Neuronal stem cell (in vitro differentiated cells): ENCODE data around the gene TRIP10.

ENCODE experiments used
- DNase-seq: peaks from one replicate; pipeline ENCODE4 v3.0.0-alpha.2; 2013; ENCODE audit warnings: low spot score
- H2AFZ ChIP-seq: one replicate; pipeline ENCODE4 v1.6.1; 2013; ENCODE audit warnings: mild to moderate bottlenecking, low read length, inconsistent platforms
- H2AK5ac ChIP-seq: 2 replicates; pipeline ENCODE4 v1.6.1; 2013; ENCODE audit warnings: low read depth, mild to moderate bottlenecking, inconsistent platforms, low read length, moderate library complexity, mixed read lengths
- H2BK120ac ChIP-seq: 2 replicates; pipeline ENCODE4 v1.6.1; 2013; ENCODE audit warnings: low read depth, mild to moderate bottlenecking, inconsistent platforms, low read length, moderate library complexity, mixed read lengths
- H2BK12ac ChIP-seq: one replicate; pipeline ENCODE4 v1.6.1; 2013; ENCODE audit warnings: low read length, inconsistent platforms
- H2BK15ac ChIP-seq: 2 replicates; pipeline ENCODE4 v1.6.1; 2013; ENCODE audit warnings: mild to moderate bottlenecking, low read length, inconsistent platforms, mixed read lengths
- H2BK5ac ChIP-seq: one replicate; pipeline ENCODE4 v1.6.1; 2013; ENCODE audit warnings: inconsistent platforms, mild to moderate bottlenecking, low read length, moderate library complexity
- H3K14ac ChIP-seq: one replicate; pipeline ENCODE4 v1.6.1; 2013; ENCODE audit warnings: low read length, inconsistent platforms
- H3K18ac ChIP-seq: 2 replicates; pipeline ENCODE4 v1.6.1; 2013; ENCODE audit warnings: low read length, inconsistent platforms
- H3K23ac ChIP-seq: 2 replicates; pipeline ENCODE4 v1.6.1; 2013; ENCODE audit warnings: low read depth, mild to moderate bottlenecking, mixed read lengths, low read length, inconsistent platforms; ENCODE audit not compliant: poor library complexity
- H3K27ac ChIP-seq: replicated peaks from 3 replicates; pipeline ENCODE4 v1.5.1; 2013; ENCODE audit warnings: low read length, inconsistent platforms
- H3K27me3 ChIP-seq, 3 experiments: 2 replicates each; pipeline ENCODE4 v1.6.1; 2013; ENCODE audit warnings: low read length in 3 of 3, mild to moderate bottlenecking in 2 of 3, inconsistent platforms in 1 of 3, low read depth in 1 of 3, mixed read lengths in 1 of 3, moderate library complexity in 1 of 3; ENCODE audit not compliant: control insufficient read depth in 3 of 3, insufficient read depth in 3 of 3
- H3K36me3 ChIP-seq, 2 donors: replicated peaks in 1 of 2; 2 replicates each; pipeline ENCODE4 v1.6.1; 2013; ENCODE audit warnings: low read length in 2 of 2; ENCODE audit not compliant: control insufficient read depth in 2 of 2, insufficient read depth in 2 of 2
- H3K4ac ChIP-seq: 2 replicates; pipeline ENCODE4 v1.6.1; 2013; ENCODE audit warnings: inconsistent platforms, mild to moderate bottlenecking, low read length, moderate library complexity
- H3K4me1 ChIP-seq, 2 donors: 1 replicate in 1 of 2; 2 replicates in 1 of 2; pipeline ENCODE4 v1.6.1; 2013; ENCODE audit warnings: low read length in 2 of 2, low read depth in 1 of 2; ENCODE audit not compliant: control insufficient read depth in 2 of 2, insufficient read depth in 1 of 2
- H3K4me2 ChIP-seq: one replicate; pipeline ENCODE4 v1.6.1; 2013; ENCODE audit warnings: mild to moderate bottlenecking, low read length, inconsistent platforms; ENCODE audit not compliant: insufficient read depth, poor library complexity, severe bottlenecking
- H3K4me3 ChIP-seq, 2 donors: 2 replicates each; pipeline ENCODE4 v1.5.1; 2013; ENCODE audit warnings: low read length in 2 of 2, mild to moderate bottlenecking in 2 of 2, inconsistent platforms in 1 of 2, moderate library complexity in 1 of 2
- H3K79me1 ChIP-seq: one replicate; pipeline ENCODE4 v1.6.1; 2013; ENCODE audit warnings: low read depth, mild to moderate bottlenecking, inconsistent platforms, low read length, moderate library complexity
- H3K9ac ChIP-seq: one replicate; pipeline ENCODE4 v1.6.1; 2013; ENCODE audit warnings: mild to moderate bottlenecking, low read depth, low read length, inconsistent platforms; ENCODE audit not compliant: poor library complexity
- H3K9me3 ChIP-seq, 2 donors: replicated peaks in 1 of 2; 2 replicates each; pipeline versions ENCODE3 to v1.6.1; 2013; ENCODE audit warnings: low read length in 2 of 2, mild to moderate bottlenecking in 2 of 2, inconsistent platforms in 1 of 2, low read depth in 1 of 2, mixed read lengths in 1 of 2, moderate library complexity in 1 of 2; ENCODE audit not compliant: control insufficient read depth in 2 of 2, insufficient read depth in 1 of 2
- H4K8ac ChIP-seq: one replicate; pipeline ENCODE4 v1.6.1; 2013; ENCODE audit warnings: low read depth, mild to moderate bottlenecking, inconsistent platforms, low read length, moderate library complexity
- H4K91ac ChIP-seq: one replicate; pipeline ENCODE4 v1.6.1; 2013; ENCODE audit warnings: low read length, low read depth, mild to moderate bottlenecking, inconsistent platforms; ENCODE audit not compliant: poor library complexity
- WGBS, 2 donors: extraction: QIAGEN DNeasy Blood & Tissue Kit; methylation state at CpG; one replicate each; pipeline ENCODE4 v1.1.7; 2013; ENCODE audit warnings: missing lambda C conversion rate in 2 of 2, mixed read lengths in 1 of 2; ENCODE audit not compliant: insufficient read length in 2 of 2, insufficient replicate concordance in 1 of 2; ENCODE audit errors: extremely low coverage in 2 of 2; 5-methylcytosine and 5-hydroxymethylcytosine counted together

Gene TRIP10

DNA sequence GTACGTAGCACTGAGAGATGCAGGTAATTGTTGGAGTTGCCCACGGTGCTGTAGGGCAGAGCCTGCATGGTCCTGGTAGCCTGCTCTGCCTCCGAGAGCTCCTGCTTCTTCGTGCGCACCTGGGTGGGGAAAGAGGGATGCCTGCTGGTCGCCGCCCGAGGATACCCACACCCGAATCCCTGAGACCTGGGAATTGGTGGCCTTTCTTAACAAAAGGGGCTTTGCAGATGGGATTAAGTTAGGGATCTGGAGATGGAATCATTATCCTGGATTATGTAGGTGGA, 28.5 kb upstream of the TRIP10 start:
- Histone ChIP-seq H2AK5ac (peak overlapping the region; percentile 81), H3K18ac (peak overlapping the region; percentile 11), H4K91ac (no peak overlapping the region), H2BK12ac (no peak overlapping the region), H3K79me1 (no peaks in the 10 kb centered on the region), H3K36me3 (no peaks in the 10 kb centered on the region), H3K14ac (no peak overlapping the region), H3K4me1 (no peaks in the 10 kb centered on the region), H4K8ac (no peak overlapping the region), H3K27ac (no peak overlapping the region), H3K9ac (no peak overlapping the region), H3K4me2 (no peak overlapping the region), H2BK15ac (peak overlapping the region; percentile 63), H3K27me3 (peaks cover 0 to 41% (median 28%) of the 10 kb centered on the region in 3 experiments), H3K23ac (no peak overlapping the region), H2BK120ac (no peak overlapping the region), H2AFZ (peak overlapping the region; percentile 29), H2BK5ac (no peak overlapping the region), H3K4me3 (no peak overlapping the region), H3K9me3 (peaks cover 0 to 4% of the 10 kb centered on the region in 2 donors), H3K4ac (no peak overlapping the region)
- WGBS, 2 donors: no CpG with 5 or more reads among the region's 9 CpGs
- DNase-seq: no peak

DNA sequence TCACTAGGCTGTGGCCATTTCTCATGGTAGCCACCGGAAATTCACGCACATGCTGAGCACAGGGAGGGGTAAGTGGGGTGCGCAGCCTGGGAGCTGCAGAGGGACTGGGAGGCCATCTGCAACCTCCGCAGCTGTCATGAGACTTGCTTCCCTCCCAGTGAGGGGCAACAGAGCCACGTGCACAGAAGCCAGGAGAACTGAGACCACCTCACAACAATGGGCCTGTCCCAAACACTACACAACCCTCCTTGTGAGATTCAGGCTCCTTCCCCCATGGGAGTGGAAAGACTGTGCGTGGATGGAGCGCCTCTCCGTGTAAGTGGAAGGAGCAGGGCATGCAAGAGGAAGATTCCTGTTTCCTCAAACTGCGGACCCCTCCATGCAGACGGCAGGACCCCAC, 27.9 kb upstream of the TRIP10 start:
- no peak overlapping the region for H2BK12ac ChIP-seq
- no peak overlapping the region for H2AFZ ChIP-seq
- no peak overlapping the region for H3K9ac ChIP-seq
- no peak overlapping the region for H3K4ac ChIP-seq
- H4K8ac ChIP-seq: no peak overlapping the region
- H4K91ac ChIP-seq: no peak overlapping the region
- no peak overlapping the region for H3K27ac ChIP-seq
- no peak overlapping the region for H3K23ac ChIP-seq
- peak overlapping the region; percentile 33 for H3K18ac ChIP-seq
- WGBS, 2 donors: no CpG with 5 or more reads among the region's 10 CpGs
- H3K4me1 ChIP-seq: no peaks in the 10 kb centered on the region
- no peak overlapping the region for H2BK5ac ChIP-seq
- H3K36me3 ChIP-seq: no peaks in the 10 kb centered on the region
- H3K14ac ChIP-seq: no peak overlapping the region
- H3K4me3 ChIP-seq: no peak overlapping the region
- peaks cover 0 to 41% (median 28%) of the 10 kb centered on the region in 3 experiments for H3K27me3 ChIP-seq
- H3K9me3 ChIP-seq: peaks cover 0 to 4% of the 10 kb centered on the region in 2 donors
- H2BK120ac ChIP-seq: no peak overlapping the region
- H2BK15ac ChIP-seq: no peak overlapping the region
- no peak for DNase-seq
- H2AK5ac ChIP-seq: no peak overlapping the region
- H3K79me1 ChIP-seq: no peaks in the 10 kb centered on the region
- H3K4me2 ChIP-seq: no peak overlapping the region

DNA sequence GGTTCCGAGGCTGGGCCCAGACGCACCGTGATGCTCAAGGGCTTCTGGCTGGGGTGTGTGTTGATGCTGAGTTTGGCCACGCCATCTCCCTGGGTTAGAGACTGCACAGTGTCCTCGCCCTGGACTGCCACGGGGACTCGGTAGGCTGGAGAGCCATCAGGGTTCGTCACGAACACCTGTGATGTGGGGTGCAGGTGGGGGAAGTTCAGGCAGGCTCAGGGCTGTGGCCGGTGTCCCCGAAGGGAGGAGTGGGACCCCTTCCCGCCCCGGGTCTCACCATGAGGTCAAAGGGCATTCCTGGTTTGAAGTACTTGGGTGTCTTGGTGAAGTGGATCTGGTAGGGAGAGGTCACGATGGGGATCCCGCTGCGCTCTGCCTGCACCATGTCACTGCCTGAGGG, 27.2 kb upstream of the TRIP10 start:
- Histone ChIP-seq H3K9me3 (peaks cover 0 to 4% of the 10 kb centered on the region in 2 donors), H2AK5ac (no peak overlapping the region), H4K8ac (no peak overlapping the region), H3K18ac (no peak overlapping the region), H2BK120ac (peak overlapping the region; percentile 50), H3K27ac (no peak overlapping the region), H3K4me1 (no peaks in the 10 kb centered on the region), H3K4me2 (no peak overlapping the region), H2AFZ (no peak overlapping the region), H3K4me3 (no peak overlapping the region), H2BK15ac (no peak overlapping the region), H3K14ac (no peak overlapping the region), H3K9ac (peak overlapping the region; percentile 30), H3K23ac (no peak overlapping the region), H2BK5ac (no peak overlapping the region), H2BK12ac (no peak overlapping the region), H3K27me3 (peaks cover 0 to 41% (median 28%) of the 10 kb centered on the region in 3 experiments), H3K79me1 (peaks cover under 1% of the 10 kb centered on the region), H3K36me3 (no peaks in the 10 kb centered on the region), H3K4ac (no peak overlapping the region), H4K91ac (no peak overlapping the region)
- no peak for DNase-seq
- no CpG with 5 or more reads among the region's 16 CpGs for WGBS, 2 donors

DNA sequence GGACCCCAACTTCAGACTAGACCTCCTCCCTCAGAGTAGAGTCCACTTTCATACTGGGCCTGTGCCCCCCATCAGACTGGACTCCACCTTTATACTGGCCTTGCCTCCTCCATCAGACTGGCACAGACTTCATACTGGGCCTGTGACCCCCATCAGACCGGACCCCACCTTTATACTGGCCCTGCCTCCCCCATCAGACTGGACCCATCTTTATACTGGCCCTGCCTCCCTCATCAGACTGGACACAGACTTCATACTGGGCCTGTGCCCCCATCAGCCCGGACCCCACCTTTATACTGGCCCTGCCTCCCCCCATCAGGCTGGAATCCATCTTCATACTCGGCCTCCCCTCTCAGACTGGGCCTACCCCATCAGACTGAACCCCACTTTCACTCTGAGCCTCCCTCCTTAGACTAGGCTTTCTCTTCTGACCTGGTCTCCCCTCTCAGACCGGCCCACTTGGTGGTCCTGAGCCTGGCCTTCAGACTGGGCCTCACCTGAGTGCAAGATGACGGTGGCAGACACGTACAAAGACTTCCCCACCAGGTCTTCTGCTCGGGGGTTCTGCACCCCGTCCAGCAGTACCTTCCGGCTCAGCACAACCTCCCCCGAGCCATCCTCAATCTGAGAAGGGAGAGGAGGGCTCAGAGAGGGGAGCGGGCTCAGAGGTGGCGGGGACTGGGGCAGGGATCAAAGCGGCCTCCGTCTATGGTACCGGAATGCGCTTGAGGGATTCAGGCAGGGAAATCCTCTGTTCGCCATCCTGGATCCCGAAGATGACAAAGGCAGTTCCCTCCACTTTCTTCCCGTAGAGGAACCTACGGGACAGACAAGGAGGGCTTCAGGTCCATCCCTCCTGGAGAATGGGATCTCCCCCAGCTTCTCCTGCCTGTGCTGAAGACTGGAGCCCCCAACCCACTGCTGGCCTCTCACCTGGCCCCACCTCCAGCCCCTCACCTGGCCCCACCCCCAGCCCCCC, 26.5 kb upstream of the TRIP10 start:
- no CpG with 5 or more reads among the region's 20 CpGs for WGBS, 2 donors
- Histone ChIP-seq H3K4me1 (no peaks in the 10 kb centered on the region), H3K27me3 (peaks cover 0 to 41% (median 33%) of the 10 kb centered on the region in 3 experiments), H3K4me2 (no peak overlapping the region), H3K14ac (no peak overlapping the region), H2BK15ac (no peak overlapping the region), H2BK120ac (peak overlapping the region; percentile 50), H2AFZ (no peak overlapping the region), H4K91ac (no peak overlapping the region), H2BK12ac (no peak overlapping the region), H2BK5ac (no peak overlapping the region), H3K9ac (no peak overlapping the region), H2AK5ac (no peak overlapping the region), H3K36me3 (no peaks in the 10 kb centered on the region), H3K27ac (no peak overlapping the region), H3K23ac (no peak overlapping the region), H3K18ac (no peak overlapping the region), H4K8ac (no peak overlapping the region), H3K4me3 (no peak overlapping the region), H3K9me3 (peaks cover 0 to 8% of the 10 kb centered on the region in 2 donors), H3K4ac (no peak overlapping the region), H3K79me1 (peaks cover 3% of the 10 kb centered on the region)
- no peak for DNase-seq
